Esophagus muscularis mucosa (tissue), 4 donors: ENCODE measurements around the gene ENOX1. TPM values are rescaled to one million over a fixed set of nuclear protein-coding genes. Genes with fewer than 3 reads are reported as not detected.

Source experiments
- DNase-seq: peaks from one replicate; pipeline ENCODE4 v3.0.0-alpha.2; 2017; ENCODE audit errors: extremely low spot score
- H3K27ac ChIP-seq, 4 donors: fragments of 200-600 bp; sonication (generic); replicated peaks in 1 of 4; 1 replicate in 3 of 4; 2 replicates in 1 of 4; pipeline ENCODE4 v1.5.1; 2016 to 2019; ENCODE audit warnings: mild to moderate bottlenecking in 1 of 4
- H3K27me3 ChIP-seq, 4 donors: fragments of 200-600 bp; sonication (generic); one replicate each; pipeline versions ENCODE4 v1.5.1 to v1.6.0; 2016 to 2019
- H3K36me3 ChIP-seq, 4 donors: fragments of 200-600 bp; sonication (generic); one replicate each; pipeline ENCODE4 v1.5.1; 2016 to 2019
- H3K4me1 ChIP-seq, 4 donors: fragments of 200-600 bp; sonication (generic); one replicate each; pipeline ENCODE4 v1.5.1; 2016 to 2019
- H3K4me3 ChIP-seq, 4 donors: fragments of 200-600 bp; sonication (generic); 1 replicate in 2 of 4; 2 replicates in 2 of 4; pipeline ENCODE4 v1.5.1; 2016 to 2019; ENCODE audit warnings: mild to moderate bottlenecking in 4 of 4, moderate library complexity in 1 of 4
- H3K9me3 ChIP-seq, 4 donors: fragments of 200-600 bp; sonication (generic); 1 replicate in 3 of 4; 2 replicates in 1 of 4; pipeline ENCODE4 v1.5.1; 2016 to 2019
- CTCF ChIP-seq, 3 experiments: fragments of 200-600 bp in 2 of 3; fragments of 450-650 bp in 1 of 3; sonication (generic) in 2 of 3; IDR thresholded peaks; one replicate each; pipeline ENCODE4 v1.5.1; 2017 to 2019; ENCODE audit warnings: antibody characterized with exemption in 3 of 3, mild to moderate bottlenecking in 2 of 3, moderate library complexity in 1 of 3
- EP300 ChIP-seq: sonication (generic); formaldehyde crosslinking; IDR thresholded peaks from one replicate; pipeline ENCODE4 v1.6.1; 2017; ENCODE audit warnings: antibody characterized with exemption
- POLR2A ChIP-seq: fragments of 450-650 bp; IDR thresholded peaks from one replicate; pipeline ENCODE4 v1.6.1; 2017; ENCODE audit warnings: antibody characterized with exemption, moderate library complexity, mild to moderate bottlenecking, low read depth
- POLR2AphosphoS5 ChIP-seq, 2 donors: sonication (generic); formaldehyde crosslinking; IDR thresholded peaks; one replicate each; pipeline ENCODE4 v1.6.1; 2017; ENCODE audit warnings: antibody characterized with exemption in 2 of 2
- WGBS: methylation state at CpG from one replicate; pipeline ENCODE4 v1.1.5; 2018; 5-methylcytosine and 5-hydroxymethylcytosine counted together
- intact Hi-C: fragments of 100-400 bp; cut with DNase I; formaldehyde crosslinking; loops from one replicate; pipeline ENCODE4 v1.15.1; 2023
- total RNA-seq, 4 donors: library from RNA; depleted of rRNA; stranded (reverse); fragments of >200 nt; gene quantifications; one replicate each; pipeline versions ENCODE4 v1.1.0 to v1.2.1, GENCODE V29; 2016

The ENOX1 gene
- total RNA-seq, 4 donors from 2014 or later: 9.3 to 14.1 (median 12.4) TPM

GRCh38 chr13:43492311-43492710, 294.5 kb downstream of the ENOX1 start:
- Histone ChIP-seq H3K9me3 (no peaks in the 10 kb centered on the region), H3K4me1 (peaks cover 0 to 7% (median 4%) of the 10 kb centered on the region in 4 donors), H3K36me3 (no peaks in the 10 kb centered on the region), H3K4me3 (no peak overlapping the region), H3K27ac (no peak overlapping the region), H3K27me3 (no peaks in the 10 kb centered on the region)
- no peak for DNase-seq
- TF ChIP-seq POLR2A (no peak), POLR2AphosphoS5 (IDR thresholded peaks at IDR 0.05) (no peak), EP300 (no peak), CTCF (IDR thresholded peaks at IDR 0.05) (no peak)
- intact Hi-C loops: no loop called here
- WGBS: 99% methylated on average over 2 of the region's 2 CpGs

GRCh38 chr13:43489233-43489632, 297.5 kb downstream of the ENOX1 start:
- DNase-seq: no peak
- Histone ChIP-seq H3K27me3 (no peaks in the 10 kb centered on the region), H3K4me3 (no peak overlapping the region), H3K36me3 (no peaks in the 10 kb centered on the region), H3K4me1 (peaks cover 7 to 18% (median 14%) of the 10 kb centered on the region in 4 donors), H3K27ac (no peak overlapping the region), H3K9me3 (no peaks in the 10 kb centered on the region)
- TF ChIP-seq EP300 (no peak), POLR2AphosphoS5 (IDR thresholded peaks at IDR 0.05) (peak in 1 of 2 donors; percentile 12), CTCF (IDR thresholded peaks at IDR 0.05) (no peak), POLR2A (no peak)
- intact Hi-C loops: no loop called here
- 58% methylated on average over 3 of the region's 3 CpGs for WGBS

GRCh38 chr13:43487885-43488284, 298.9 kb downstream of the ENOX1 start:
- intact Hi-C loops: no loop called here
- Histone ChIP-seq H3K27me3 (no peaks in the 10 kb centered on the region), H3K27ac (no peak overlapping the region), H3K36me3 (no peaks in the 10 kb centered on the region), H3K4me3 (no peak overlapping the region), H3K4me1 (peaks cover 7 to 20% (median 18%) of the 10 kb centered on the region in 4 donors), H3K9me3 (no peaks in the 10 kb centered on the region)
- WGBS: 77% methylated on average over 2 of the region's 2 CpGs
- DNase-seq: no peak
- TF ChIP-seq POLR2A: no peak
- no peak for TF ChIP-seq EP300
- no peak for TF ChIP-seq CTCF (IDR thresholded peaks at IDR 0.05)
- TF ChIP-seq POLR2AphosphoS5 (IDR thresholded peaks at IDR 0.05): no peak

- Histone ChIP-seq H3K4me3 (no peak overlapping the region), H3K27me3 (no peaks in the 10 kb centered on the region), H3K9me3 (no peaks in the 10 kb centered on the region), H3K36me3 (no peaks in the 10 kb centered on the region), H3K4me1 (peaks cover 7 to 24% (median 22%) of the 10 kb centered on the region in 4 donors), H3K27ac (peak overlapping the region in 2 of 4 donors; percentile 7 to 37)
- TF ChIP-seq CTCF (IDR thresholded peaks at IDR 0.05) (no peak), POLR2AphosphoS5 (IDR thresholded peaks at IDR 0.05) (no peak)
- WGBS: 50% methylated on average over 3 of the region's 3 CpGs
- intact Hi-C loops: no loop called here
- no peak for DNase-seq
Observed at GRCh38 chr13:43487461-43487860, 299.3 kb downstream of the ENOX1 start.

- Histone ChIP-seq H3K4me1 (peaks cover 7 to 30% (median 27%) of the 10 kb centered on the region in 4 donors), H3K4me3 (no peak overlapping the region), H3K9me3 (no peaks in the 10 kb centered on the region), H3K36me3 (no peaks in the 10 kb centered on the region), H3K27me3 (no peaks in the 10 kb centered on the region), H3K27ac (peak overlapping the region in 3 of 4 donors; percentile 0 to 13 (median 12))
- intact Hi-C loops: no loop called here
- TF ChIP-seq EP300 (no peak), POLR2A (no peak), CTCF (IDR thresholded peaks at IDR 0.05) (no peak), POLR2AphosphoS5 (IDR thresholded peaks at IDR 0.05) (no peak)
- 68% methylated on average over 2 of the region's 2 CpGs for WGBS
- DNase-seq: no peak
Observed at GRCh38 chr13:43484432-43485225, 302.1 kb downstream of the ENOX1 start.
